ENCODE results near the gene SERINC5.
A peak's percentile ranks its signal among the peaks of the same experiment; 100 is the strongest.
"Not testable (repeated sequence)": the region's sequence is repeated elsewhere in the genome, so short reads cannot be mapped to it uniquely, and the experiment has no call there.

Gene SERINC5

DNA sequence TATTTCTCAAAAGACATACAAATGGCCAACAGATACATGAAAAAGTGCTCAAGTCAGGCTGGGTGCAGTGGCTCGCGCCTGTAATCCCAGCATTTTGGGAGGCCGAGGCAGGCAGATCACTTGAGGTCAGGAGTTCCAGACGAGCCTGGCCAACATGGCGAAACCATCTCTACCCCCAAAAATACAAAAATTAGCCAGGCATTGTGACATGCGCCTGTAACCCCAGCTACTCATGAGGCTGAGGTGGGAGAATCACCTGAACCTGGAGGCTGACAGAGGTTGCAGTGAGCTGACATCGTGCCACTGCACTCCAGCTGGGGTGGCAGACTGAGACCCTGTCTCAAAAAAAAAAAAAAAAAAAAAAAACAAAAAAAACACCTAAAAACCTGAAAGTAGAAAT, 119.0 kb downstream of the SERINC5 start:
- DNase-seq (ENCODE audit: low spot score), result not testable (repeated sequence)

DNA sequence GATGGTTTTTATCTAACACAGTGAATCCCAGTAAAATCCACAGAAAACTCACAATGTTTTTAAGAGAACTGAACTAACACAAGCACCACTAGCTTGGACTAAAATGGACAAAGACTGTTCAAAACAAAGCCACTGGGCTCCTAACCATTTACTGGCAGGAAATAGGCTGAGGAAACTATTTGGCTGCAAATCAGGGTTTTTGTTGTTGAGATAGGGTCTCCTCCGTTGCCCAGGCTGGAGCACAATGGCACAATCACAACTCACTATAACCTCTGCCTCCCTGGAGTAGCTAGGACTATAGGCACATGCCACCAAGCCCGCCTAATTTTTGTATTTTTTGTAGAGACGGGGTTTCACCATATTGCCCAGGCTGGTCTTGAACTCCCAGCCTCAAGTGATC, 121.0 kb downstream of the SERINC5 start:
- DNase-seq (ENCODE audit: low spot score), result no peak

DNA sequence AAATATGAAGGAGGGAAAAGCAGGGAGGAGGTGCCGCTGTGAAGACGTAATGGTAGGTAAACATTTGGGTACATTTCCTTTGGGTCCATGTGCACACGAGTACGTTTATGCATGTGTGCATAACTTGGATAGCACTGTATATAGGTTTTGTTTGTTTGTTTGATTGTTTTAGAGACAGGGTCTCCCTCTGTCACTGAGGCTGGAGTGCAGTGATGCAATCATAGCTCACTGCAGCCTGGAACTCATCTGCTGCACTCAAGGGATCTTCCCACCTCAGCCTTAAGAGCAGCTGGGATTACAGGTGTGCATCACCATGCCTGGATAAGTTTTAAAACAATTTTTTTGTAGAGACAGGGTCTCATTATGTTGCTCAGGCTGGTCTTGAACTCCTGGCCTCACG, 126.7 kb downstream of the SERINC5 start:
- DNase-seq (ENCODE audit: low spot score), result no peak

DNA sequence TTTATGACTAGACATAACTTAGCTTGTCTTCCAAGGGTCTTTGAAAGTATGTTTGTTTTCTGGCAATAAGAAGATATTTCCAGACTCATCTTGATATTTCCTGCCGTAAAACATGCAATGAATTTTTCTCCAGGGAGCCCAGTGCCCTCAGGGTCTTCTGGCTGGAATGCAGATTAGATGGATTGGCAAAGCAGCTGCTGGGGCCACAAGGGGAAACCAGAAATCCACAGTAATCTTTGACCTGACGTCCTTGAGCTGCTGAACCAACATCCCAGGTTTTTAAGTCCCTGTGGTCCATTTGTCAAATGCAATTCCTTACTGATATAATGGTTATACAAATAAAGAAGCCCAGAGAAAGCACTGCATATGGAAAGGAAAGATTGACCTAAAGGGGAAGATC, 127.7 kb downstream of the SERINC5 start:
- no peak for DNase-seq (ENCODE audit: low spot score)

DNA sequence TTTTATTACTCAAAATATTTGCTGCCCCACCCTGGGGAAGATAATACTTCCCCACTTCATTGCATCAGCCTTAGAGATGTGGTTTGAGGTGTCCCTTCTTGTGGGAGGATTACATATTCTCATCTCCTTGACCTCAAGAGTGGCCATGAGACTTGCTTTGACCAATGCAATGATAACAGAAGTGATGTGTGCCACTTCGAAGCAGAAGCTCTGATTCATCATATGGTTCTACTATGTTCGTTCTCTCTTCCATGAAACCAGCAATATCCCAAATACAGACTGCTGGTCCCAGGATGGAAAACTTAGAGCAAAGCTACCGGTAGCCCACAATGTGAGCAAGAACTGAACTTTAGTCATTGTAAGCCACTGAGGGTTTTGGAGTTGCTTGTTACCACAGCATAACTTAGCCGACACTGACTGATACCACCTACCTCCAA, 128.7 kb downstream of the SERINC5 start:
- DNase-seq (ENCODE audit: low spot score), result no peak

GRCh38 chr5:80125962-80126480, 129.8 kb downstream of the SERINC5 start:
- peak; percentile 49 for DNase-seq (ENCODE audit: low spot score)

GRCh38 chr5:80125022-80125961, 130.6 kb downstream of the SERINC5 start:
- DNase-seq (ENCODE audit: low spot score), result no peak

GRCh38 chr5:80124121-80124918, 131.5 kb downstream of the SERINC5 start:
- DNase-seq (ENCODE audit: low spot score), result no peak

DNA sequence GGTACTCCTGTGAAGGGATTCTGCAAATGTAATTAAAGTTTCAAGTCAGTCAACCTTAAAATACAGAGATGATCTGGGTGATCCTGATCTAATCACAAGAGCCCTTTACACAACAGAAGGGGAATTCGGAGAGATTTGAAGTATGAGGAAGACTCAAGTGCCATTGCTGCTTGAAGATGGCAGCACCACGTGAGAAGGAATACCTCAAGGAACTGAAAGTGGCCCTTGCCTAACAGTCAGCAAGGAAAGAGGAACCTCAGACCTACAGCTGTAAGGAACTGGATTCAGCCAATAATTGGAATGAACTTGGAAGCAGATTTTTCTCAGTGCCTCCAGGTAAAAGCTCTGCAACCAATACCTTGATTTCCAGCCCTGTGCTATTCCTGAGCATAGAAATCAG, 133.3 kb downstream of the SERINC5 start:
- DNase-seq (ENCODE audit: low spot score), result no peak

- no peak for DNase-seq (ENCODE audit: low spot score)
Observed at GRCh38 chr5:80119372-80119771, 136.5 kb downstream of the SERINC5 start.

DNA sequence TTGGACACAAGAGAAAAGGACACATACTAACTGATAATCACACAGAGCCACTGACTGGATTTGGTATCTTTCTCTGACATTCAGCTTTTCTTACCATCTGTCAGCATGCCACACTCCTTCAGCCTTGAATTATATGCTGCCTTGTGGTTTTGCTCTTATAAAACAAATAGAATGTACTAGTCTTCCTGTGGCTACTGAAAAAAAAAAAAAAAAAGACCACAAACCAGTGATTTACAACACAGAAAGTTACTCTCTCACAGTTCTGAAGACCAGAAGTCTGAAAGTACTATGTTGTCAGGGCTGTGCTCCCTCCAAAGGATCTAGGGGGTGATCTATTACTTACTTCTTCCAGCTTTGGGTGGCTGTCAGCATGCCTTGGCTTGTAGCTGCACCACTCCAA, 138.4 kb downstream of the SERINC5 start:
- DNase-seq (ENCODE audit: low spot score), result no peak

DNA sequence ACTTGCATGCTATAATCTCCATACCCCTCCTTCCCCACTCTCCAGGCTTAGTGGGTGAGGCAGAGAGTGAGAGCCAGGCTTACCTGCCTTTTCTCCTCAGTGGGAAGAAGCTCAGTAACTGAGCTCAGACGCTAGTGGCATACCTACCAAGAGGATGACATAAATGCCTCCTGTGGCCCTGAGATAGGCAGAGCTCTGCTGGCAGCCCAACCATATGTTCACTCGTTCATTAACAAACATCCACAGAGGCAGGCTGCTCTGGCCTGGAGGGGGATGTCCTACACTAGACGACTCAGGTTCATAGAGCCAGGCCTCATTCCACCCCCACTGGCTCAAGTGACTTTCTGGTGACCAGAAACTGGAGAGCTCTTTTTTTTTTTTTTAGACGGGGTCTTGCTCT, 139.4 kb downstream of the SERINC5 start:
- no peak for DNase-seq (ENCODE audit: low spot score)

DNA sequence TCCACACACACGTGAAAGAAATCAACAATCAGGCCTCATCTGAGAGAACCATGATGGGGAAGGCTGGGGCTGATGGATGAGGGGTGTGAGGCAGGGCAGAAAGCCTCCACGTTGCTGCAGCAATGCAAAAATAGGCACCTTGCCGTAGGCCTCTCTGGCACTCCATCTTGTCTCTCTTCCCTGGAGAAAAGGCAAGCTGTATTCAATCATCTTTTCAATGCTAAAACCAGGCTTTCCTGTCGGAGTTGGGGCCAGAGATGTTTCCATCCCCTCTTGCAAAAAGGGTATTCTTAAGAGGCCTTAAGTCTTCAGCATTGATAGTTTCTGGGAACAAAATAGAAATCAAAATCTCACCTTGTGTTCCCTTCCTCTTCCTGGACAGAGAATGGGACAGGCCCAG, 139.8 kb downstream of the SERINC5 start:
- DNase-seq (ENCODE audit: low spot score), result no peak

DNA sequence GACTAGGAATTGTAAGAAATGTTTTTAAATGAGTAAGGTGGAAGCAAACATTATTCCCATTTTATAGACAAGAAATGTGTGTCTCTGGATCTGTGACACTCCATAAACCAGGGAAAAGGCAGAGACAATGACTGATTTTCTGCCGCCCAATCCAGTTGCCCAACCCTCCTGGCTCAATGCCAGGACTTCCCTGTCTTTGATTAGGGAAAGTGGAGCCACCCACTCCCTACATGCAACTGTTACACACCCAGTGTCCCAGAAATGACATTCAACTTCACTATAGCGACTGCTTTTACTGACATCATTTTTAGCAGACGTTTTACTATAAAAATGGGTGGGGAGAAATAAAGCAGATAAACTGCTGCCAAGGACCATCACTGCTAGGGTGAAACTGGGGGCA, 141.0 kb downstream of the SERINC5 start:
- no peak for DNase-seq (ENCODE audit: low spot score)

DNA sequence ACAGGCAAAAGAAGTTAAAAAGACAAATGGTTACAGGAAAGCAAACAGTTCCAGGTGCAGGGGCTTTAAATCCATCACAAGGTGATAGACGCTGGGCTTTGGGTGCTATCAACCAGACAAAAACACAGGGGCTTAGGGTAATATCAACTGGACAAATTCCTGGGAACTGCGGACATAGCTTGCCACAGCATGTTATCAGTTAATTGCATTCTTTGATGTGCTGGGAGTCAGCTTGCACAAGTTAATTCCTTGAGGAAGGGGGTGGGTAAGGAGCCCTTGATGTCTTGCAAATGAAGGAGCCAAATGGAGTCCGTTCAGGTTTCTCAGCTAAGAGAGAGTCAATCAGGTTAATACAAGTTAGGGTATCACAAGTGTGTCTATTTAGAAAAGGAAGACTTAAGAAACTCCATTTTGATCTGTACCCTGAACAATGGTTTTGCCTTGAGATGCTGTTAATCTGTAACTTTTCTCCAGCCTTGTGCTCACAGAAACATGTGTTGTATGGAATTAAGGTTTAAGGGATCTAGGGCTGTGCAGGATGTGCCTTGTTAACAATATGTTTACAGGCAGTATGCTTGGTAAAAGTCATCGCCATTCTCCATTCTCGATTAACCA, 144.4 kb downstream of the SERINC5 start:
- DNase-seq (ENCODE audit: low spot score), result not testable (repeated sequence)

- no peak for DNase-seq (ENCODE audit: low spot score)
Observed at GRCh38 chr5:80109646-80110478, 146.0 kb downstream of the SERINC5 start.

DNA sequence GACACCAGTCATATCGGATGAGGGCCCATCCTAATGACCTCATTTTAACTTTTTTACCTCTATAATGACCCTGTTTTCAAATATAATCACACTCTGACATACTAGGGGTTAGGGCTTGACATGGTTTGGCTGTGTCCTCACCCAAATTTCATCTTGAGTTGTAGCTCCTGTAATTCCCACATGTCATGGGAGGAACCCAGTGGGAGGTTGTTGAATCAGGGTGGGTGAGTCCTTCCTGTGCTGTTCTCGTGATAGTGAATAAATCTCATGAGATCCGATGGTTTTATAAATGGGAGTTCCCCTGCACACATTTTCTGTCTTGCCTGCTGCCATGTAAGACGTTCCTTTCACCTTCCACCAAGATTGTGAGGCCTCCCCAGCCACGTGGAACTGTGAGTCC, 148.9 kb downstream of the SERINC5 start:
- DNase-seq (ENCODE audit: low spot score), result no peak

GRCh38 chr5:80105698-80106439, 150.0 kb downstream of the SERINC5 start:
- DNase-seq (ENCODE audit: low spot score), result no peak

GRCh38 chr5:80103371-80103770, 152.5 kb downstream of the SERINC5 start:
- DNase-seq (ENCODE audit: low spot score), result no peak

DNA sequence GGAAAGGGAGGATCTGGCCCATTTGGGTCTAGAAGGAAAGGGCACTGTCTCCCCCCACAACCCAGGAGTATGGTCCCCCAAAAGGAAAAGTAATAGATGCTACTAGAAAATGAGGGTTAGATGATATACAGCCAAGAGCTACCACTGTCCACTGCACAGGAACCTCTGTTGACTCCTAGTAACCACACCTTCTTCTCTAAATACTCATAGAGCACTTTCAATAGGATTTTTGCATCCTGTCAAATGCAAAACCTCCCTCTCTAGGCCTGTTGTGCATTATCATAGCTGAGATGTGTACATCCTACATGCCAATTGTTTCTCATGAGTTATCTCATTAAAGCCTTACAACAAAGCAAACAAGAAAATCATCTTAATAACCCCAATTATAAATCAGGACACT, 153.9 kb downstream of the SERINC5 start:
- no peak for DNase-seq (ENCODE audit: low spot score)

- no peak for DNase-seq (ENCODE audit: low spot score)
Observed at GRCh38 chr5:80097451-80097850, 158.4 kb downstream of the SERINC5 start.

All from AG20443 (cell line).